NCI-H226 (cell line): ENCODE data around the gene UQCR11.
A peak's percentile ranks its signal among the peaks of the same experiment; 100 is the strongest.

ENCODE experiments used
- DNase-seq: peaks from one replicate; pipeline ENCODE4 v3.0.0-alpha.2; 2015

UQCR11 gene

DNA sequence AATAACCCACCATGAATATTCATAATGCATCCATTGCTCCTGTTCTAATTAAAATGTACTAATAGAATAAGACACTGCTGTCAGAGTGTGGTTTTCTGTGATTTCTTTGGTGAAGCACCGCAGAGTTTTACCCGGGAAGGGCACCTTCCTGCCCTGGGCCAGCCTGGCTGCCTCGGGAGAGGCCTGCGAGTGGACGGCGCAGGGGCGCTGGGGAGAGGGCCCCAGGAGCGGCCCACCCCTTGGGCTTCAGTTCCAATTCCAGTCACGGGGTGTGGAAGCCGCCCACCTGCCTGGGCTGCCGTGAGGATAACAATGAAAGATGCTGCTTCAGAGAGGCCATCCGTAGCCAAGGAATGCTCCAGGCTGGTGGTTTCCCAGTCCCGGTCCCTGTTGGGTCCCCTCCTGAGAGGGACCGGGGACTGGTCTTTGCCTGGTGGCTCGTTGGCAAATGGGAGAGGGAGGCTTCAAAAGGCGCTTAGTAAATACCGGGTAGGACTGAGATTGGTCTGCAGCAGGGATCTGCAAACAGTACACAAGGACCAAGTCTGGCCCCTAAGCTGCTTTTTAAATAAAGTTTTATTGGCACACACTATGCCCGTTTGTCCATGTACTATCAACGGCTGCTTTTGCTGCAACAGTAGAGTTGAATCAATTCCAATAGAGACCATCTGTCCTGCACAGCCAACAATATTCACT, 29.1 kb upstream of the UQCR11 start:
- DNase-seq = no peak

DNA sequence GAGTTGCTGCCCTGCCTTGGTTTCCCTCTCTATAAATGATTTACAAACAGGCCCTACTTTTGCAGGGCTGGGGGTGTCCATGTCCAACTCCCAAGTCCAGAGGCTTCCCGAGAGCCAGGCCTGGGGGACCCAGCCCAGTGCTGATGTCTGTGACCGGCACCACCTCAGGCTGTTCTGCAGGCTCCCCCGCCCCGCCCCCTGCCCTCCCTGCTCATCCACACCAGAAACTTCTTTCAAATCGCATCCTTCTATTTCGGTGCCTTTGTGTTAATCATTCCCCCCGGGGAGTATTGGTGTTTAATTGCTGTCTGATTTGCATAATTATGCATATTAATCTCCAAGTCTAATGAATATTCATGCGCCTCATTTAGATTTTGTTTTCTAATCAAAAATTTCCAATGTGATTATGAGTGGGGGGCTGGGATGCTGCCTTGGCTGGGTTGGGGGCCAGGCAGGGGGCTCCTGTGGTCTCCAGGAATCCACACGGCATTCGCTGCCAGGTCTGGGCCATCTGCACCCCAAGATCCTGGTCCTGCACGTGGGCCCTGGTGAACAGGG, 28.1 kb upstream of the UQCR11 start:
- DNase-seq = no peak

- DNase-seq = no peak
Observed at GRCh38 chr19:1632462-1633268, 27.4 kb upstream of the UQCR11 start.

- no peak for DNase-seq
Observed at GRCh38 chr19:1631557-1632100, 26.4 kb upstream of the UQCR11 start.

GRCh38 chr19:1630811-1631210, 25.5 kb upstream of the UQCR11 start:
- DNase-seq = no peak

DNA sequence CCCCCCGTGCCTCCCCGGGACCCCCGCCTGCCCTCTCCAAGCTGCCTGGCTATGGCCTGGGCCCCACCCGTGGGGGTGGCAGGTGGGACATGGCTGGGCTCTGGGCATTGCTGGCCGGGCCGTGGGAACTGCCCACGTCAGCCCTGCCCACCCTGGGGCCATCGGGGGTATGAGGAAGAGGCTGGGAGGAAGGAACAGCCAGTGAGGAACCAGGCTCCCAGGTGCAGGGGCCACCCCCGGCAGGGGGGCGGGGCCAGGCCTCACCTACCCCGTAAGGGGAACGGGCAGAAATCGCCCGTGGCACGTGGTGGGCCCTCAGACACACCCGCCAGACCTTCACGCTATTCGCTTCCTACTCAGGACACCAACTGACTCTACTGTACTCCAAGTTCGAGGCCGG, 24.8 kb upstream of the UQCR11 start:
- DNase-seq = no peak

- no peak for DNase-seq
Observed at GRCh38 chr19:1629256-1629808, 24.1 kb upstream of the UQCR11 start.

DNA sequence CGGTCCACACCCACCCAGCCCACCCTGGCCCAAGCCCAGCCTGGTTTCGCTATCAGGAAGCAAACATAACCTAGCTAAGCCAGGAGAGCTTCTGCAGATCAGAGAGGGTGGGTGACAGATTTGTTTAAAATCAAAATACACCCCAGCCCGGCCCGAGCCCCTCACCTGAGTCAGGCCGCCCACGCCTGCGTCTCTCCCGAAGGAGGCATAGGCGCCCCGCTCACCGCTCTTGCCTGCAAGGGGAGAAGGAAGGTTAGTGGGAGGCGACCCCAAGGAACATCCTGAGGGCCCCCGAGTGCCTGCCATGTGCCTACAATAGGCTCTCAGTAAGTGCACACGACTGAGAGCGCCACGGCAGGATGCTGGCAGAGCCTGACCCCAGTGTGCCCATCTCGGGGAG, 21.9 kb upstream of the UQCR11 start:
- DNase-seq = no peak

DNA sequence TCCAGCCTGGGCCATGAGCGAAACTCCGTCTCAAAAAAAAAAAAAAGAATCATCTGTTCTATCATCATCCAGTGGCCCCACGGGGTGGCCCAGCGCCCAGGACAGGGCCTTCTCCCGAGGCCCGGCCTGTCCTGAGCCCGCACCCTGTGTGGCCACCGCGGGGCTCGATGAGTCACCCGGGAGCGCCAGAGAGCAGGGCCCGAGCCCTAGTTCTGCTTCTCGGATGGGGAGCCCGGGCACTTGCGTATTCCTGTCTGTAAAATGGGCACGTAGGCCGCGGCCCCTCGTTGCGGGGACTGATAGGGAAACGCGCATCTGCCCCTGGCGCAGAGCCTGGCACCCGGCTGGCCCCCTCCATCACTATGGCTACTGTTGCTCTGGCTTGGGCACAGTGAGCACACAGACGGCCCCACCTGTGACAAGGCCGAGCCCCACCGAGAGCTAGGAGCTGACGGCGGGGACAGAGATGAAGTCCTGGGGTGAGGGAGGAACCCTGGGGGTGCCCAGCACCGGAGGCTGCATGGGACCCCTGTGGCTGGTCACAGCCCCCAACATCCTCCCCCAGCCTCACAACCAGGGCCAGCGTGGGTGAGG, 21.3 kb upstream of the UQCR11 start:
- no peak for DNase-seq

GRCh38 chr19:1624458-1624857, 19.2 kb upstream of the UQCR11 start:
- peak; percentile 11 for DNase-seq

- DNase-seq = no peak
Observed at GRCh38 chr19:1622541-1622940, 17.3 kb upstream of the UQCR11 start.

- DNase-seq = no peak
Observed at GRCh38 chr19:1622007-1622406, 16.7 kb upstream of the UQCR11 start.

DNA sequence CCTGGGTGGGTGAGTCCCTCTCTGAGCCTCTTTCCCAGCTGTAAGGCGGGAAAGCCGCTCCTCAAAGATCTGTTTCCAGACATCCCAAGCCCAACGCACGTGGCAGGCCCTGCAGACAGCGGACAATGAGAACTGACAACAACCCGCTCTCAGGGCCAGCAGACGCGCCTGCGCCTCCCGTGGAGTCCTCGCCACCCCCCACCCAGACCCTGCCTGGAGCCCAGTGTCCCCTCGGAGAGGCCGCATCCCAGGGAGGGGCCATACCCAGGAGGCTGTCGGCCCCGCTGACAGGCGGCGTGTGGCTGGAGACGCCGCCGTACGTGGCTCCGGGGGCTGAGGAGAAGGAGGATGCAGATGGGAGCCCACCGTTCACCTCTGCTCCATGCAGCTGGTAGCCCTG, 16.3 kb upstream of the UQCR11 start:
- no peak for DNase-seq

DNA sequence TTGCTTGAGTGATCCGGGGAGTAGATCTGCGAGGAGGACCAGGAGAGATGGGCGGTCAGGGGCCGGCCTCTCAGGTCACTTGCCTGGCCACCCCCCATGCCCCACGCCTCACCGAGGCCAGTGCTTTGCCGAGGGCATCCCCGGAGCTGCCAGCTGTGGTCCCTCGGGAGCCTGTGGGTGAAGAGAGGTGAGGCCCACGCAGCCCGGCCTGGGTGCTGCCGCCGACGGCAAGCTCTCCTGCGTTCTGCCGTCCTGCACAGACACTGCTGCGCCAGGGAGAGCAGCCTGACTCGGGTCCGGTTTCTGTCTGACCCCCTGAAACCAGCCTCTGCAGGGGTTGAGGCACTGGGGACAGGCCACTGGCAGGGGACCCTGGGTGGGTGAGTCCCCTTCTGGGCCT, 15.8 kb upstream of the UQCR11 start:
- no peak for DNase-seq

DNA sequence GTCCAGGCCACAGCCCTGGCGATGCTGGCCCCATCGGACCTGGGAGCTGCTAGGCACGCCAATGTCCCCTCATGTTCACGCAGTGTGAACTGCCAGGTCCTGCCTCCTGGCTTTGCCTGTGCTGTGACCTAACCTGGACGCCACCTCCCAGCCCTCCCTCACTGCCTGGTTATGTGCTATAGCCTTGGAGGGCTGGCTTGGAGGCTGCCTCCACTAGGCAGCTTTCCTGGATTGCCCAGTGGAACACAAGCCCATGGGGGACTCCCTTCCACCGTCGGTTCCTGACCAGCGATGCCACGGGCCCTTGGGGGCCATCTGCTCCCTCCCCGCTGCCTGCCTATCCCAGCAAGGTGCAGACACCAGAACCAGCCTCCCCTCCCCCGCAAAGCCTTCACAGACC, 15.2 kb upstream of the UQCR11 start:
- DNase-seq = no peak

GRCh38 chr19:1619703-1620102, 14.4 kb upstream of the UQCR11 start:
- DNase-seq = no peak

- DNase-seq = no peak
Observed at GRCh38 chr19:1619094-1619439, 13.8 kb upstream of the UQCR11 start.

DNA sequence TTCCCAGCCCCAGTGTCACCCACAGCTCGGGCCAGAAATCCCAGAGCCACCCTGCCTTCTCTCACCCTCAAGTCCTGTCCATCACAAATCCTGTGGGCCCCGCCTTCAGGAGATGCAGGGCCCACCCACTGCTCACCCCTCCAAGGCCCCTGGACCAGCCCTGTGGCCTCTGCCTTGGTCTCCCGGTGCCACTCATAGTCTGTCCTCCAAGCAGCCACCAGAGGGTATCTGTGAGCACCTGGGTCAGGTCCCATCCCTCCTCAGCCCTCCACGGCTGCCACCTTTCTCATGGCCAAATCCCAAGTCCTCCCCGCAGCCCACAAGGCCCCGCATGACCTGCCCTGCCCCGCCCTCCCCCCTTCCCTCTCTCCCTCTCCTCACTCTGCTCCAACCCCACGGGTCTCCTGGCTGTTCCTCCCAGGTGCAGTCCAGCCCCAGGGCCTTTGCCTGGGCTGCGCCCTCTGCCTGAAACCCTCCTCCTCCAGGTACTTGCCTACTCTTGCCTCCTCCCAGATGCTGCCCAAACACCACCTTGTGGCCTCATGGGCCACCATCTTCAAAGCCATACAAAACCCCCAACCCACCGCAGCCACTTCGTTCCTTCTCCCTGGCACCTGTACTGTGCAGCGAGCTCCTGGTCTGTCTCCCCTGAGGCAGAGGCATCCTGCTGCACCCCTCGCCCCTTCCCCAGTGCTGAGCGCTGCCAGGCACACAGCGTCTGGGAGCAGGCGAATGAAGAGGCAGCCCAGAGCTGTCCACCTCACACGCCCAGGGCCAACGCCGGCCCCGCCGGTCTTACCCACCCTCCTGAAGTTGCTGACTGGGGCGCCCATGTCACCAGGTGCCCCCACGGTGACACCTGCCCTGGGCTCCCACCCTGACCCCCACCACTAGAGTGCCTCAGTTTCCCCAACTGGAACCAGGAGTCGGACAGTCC, 13.2 kb upstream of the UQCR11 start:
- no peak for DNase-seq

- no peak for DNase-seq
Observed at GRCh38 chr19:1616875-1617274, 11.6 kb upstream of the UQCR11 start.

- DNase-seq = no peak
Observed at GRCh38 chr19:1616396-1616795, 11.1 kb upstream of the UQCR11 start.

GRCh38 chr19:1615156-1615765, 10.0 kb upstream of the UQCR11 start:
- no peak for DNase-seq
